WTC11 (cell line): ENCODE data around the gene HMCES. TPM values are rescaled to one million over a fixed set of nuclear protein-coding genes. Genes with fewer than 3 reads are reported as not detected.

Source experiments
- ATAC-seq: fragments of 200-7000 bp; cut with Tn5 transposase; 2 replicates; pipeline ENCODE4 v1.10.0; 2021; ENCODE audit warnings: mild to moderate bottlenecking, moderate library complexity
- CTCF ChIA-PET: fragments of 300-600 bp; sonication (Branson Sonifier 250); formaldehyde crosslinking; loops from one replicate; lab custom pipeline; 2021; ENCODE audit warnings: antibody characterized with exemption; lab: Charles Lee
- POLR2A ChIA-PET: fragments of 350-600 bp; sonication (Branson Sonifier 250); formaldehyde crosslinking; loops from one replicate; lab custom pipeline; 2021; ENCODE audit warnings: antibody characterized with exemption; lab: Charles Lee
- DNase-seq: peaks from one replicate; pipeline ENCODE4 v3.0.0; 2021; ENCODE audit warnings: low spot score
- H3K27ac Mint-ChIP-seq: 2 replicates; pipeline ENCODE4 v1.8.0; 2021; ENCODE audit warnings: mixed read lengths
- H3K27me3 Mint-ChIP-seq: 2 replicates; pipeline ENCODE4 v1.8.0; 2021; ENCODE audit warnings: low read depth, mild to moderate bottlenecking, moderate library complexity, mixed read lengths
- H3K36me3 Mint-ChIP-seq: 2 replicates; pipeline ENCODE4 v1.8.0; 2021; ENCODE audit warnings: mixed read lengths
- H3K4me1 Mint-ChIP-seq: 2 replicates; pipeline ENCODE4 v1.8.0; 2022; ENCODE audit warnings: mixed read lengths
- H3K4me3 Mint-ChIP-seq: 2 replicates; pipeline ENCODE4 v1.8.0; 2021; ENCODE audit warnings: mild to moderate bottlenecking, moderate library complexity, mixed read lengths
- H3K9me3 Mint-ChIP-seq: 2 replicates; pipeline ENCODE4 v1.8.0; 2021; ENCODE audit warnings: mixed read lengths
- CBFB ChIP-seq: sonication (generic); formaldehyde crosslinking; IDR thresholded peaks from 2 replicates; pipeline ENCODE4 v1.8.1; 2022; ENCODE audit warnings: mild to moderate bottlenecking, low read depth, missing genetic modification reagents
- FOXK1 ChIP-seq: sonication (generic); formaldehyde crosslinking; IDR thresholded peaks from 2 replicates; pipeline ENCODE4 v1.8.0; 2022; ENCODE audit warnings: mild to moderate bottlenecking, moderate library complexity, missing genetic modification reagents
- FOXP1 ChIP-seq: sonication (generic); formaldehyde crosslinking; IDR thresholded peaks from 2 replicates; pipeline ENCODE4 v1.8.0; 2022; ENCODE audit warnings: missing genetic modification reagents, mild to moderate bottlenecking, moderate library complexity, borderline replicate concordance
- KAT7 ChIP-seq: sonication (generic); formaldehyde crosslinking; IDR thresholded peaks from 2 replicates; pipeline ENCODE4 v1.8.1; 2023; ENCODE audit warnings: missing genetic modification reagents, mild to moderate bottlenecking, borderline replicate concordance
- NFYB ChIP-seq: sonication (generic); formaldehyde crosslinking; conservative IDR thresholded peaks from 2 replicates; pipeline ENCODE4 v1.8.0; 2022; ENCODE audit warnings: low read depth, missing genetic modification reagents
- RELA ChIP-seq: sonication (generic); formaldehyde crosslinking; IDR thresholded peaks from 2 replicates; pipeline ENCODE4 v1.8.1; 2022; ENCODE audit warnings: missing genetic modification reagents, mild to moderate bottlenecking, borderline replicate concordance
- RORB ChIP-seq: fragments of 250-450 bp; sonication (Bioruptor Pico); IDR thresholded peaks from 2 replicates; pipeline ENCODE4 v1.9.0; 2021; ENCODE audit warnings: mild to moderate bottlenecking
- TCF7 ChIP-seq: sonication (generic); formaldehyde crosslinking; IDR thresholded peaks from 2 replicates; pipeline ENCODE4 v1.8.0; 2022; ENCODE audit warnings: mild to moderate bottlenecking, low read depth, missing genetic modification reagents, moderate library complexity
- TP53 ChIP-seq: sonication (generic); formaldehyde crosslinking; IDR thresholded peaks from 2 replicates; pipeline ENCODE4 v1.8.1; 2023; ENCODE audit warnings: mild to moderate bottlenecking, missing genetic modification reagents
- ZNF121 ChIP-seq: sonication (generic); formaldehyde crosslinking; IDR thresholded peaks from 2 replicates; pipeline ENCODE4 v1.8.0; 2023; ENCODE audit warnings: missing genetic modification reagents
- ZNF416 ChIP-seq: fragments of 250-450 bp; sonication (Bioruptor Pico); IDR thresholded peaks from 2 replicates; pipeline ENCODE4 v1.9.0; 2021; ENCODE audit warnings: mild to moderate bottlenecking, inconsistent platforms
- ZNF423 ChIP-seq: fragments of 250-450 bp; sonication (Bioruptor Pico); IDR thresholded peaks from 2 replicates; pipeline ENCODE4 v2.1.2; 2022; ENCODE audit warnings: mild to moderate bottlenecking, moderate library complexity
- total RNA-seq: library from RNA; stranded (reverse); gene quantifications from 3 replicates; pipeline ENCODE4 v1.2.3, GENCODE V29; 2021
- TF ChIP-seq, protein P1 (sequence below): fragments of 250-450 bp; sonication (Bioruptor Pico); IDR thresholded peaks from 2 replicates; pipeline ENCODE4 v1.9.0; 2021; ENCODE audit warnings: mild to moderate bottlenecking, borderline replicate concordance
- TF ChIP-seq, protein P2 (sequence below): sonication (generic); formaldehyde crosslinking; IDR thresholded peaks from 2 replicates; pipeline ENCODE4 v1.8.1; 2023; ENCODE audit warnings: mild to moderate bottlenecking, missing genetic modification reagents
- TF ChIP-seq, protein P3 (sequence below): sonication (generic); formaldehyde crosslinking; IDR thresholded peaks from 2 replicates; pipeline ENCODE4 v1.8.0; 2022; ENCODE audit warnings: missing genetic modification reagents

The HMCES gene
- total RNA-seq, 1 experiment from 2014 or later = 47.7 TPM

DNA sequence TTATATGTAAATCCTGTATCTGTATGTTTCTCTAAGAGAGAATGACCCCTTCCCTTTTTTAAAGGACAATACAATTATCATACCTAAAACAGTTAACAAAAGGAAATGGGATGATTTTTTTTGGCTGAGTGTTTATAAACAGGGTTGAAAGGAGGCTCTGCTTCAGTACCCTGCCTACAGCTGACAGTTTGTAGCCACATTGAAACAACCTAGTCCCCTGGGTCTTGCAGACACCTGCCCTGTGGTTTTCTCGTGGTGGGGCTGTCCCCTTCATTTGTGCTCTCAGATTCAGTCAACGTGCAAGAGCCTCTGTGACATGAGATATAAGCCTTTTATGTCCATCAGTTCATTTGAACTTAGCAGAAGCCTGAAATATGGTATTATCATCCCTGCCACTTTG is 2.3 kb upstream of the HMCES start:
- Mint-ChIP-seq H3K9me3 (no peaks in the 10 kb centered on the region), H3K36me3 (peaks cover 62% of the 10 kb centered on the region), H3K4me3 (no peak overlapping the region), H3K27me3 (no peaks in the 10 kb centered on the region; the same call in 1 of the 2 replicates), H3K4me1 (peaks cover 17% of the 10 kb centered on the region), H3K27ac (no peak overlapping the region)
- ChIA-PET POLR2A (interaction anchor here (0.8 to 4.4 kb wide), 2 partner anchors 39 to 224 kb away, joined by 6 to 44 read pairs; a partner anchor contains a TSS), CTCF (no interaction called here)
- TF ChIP-seq, protein P1, sequence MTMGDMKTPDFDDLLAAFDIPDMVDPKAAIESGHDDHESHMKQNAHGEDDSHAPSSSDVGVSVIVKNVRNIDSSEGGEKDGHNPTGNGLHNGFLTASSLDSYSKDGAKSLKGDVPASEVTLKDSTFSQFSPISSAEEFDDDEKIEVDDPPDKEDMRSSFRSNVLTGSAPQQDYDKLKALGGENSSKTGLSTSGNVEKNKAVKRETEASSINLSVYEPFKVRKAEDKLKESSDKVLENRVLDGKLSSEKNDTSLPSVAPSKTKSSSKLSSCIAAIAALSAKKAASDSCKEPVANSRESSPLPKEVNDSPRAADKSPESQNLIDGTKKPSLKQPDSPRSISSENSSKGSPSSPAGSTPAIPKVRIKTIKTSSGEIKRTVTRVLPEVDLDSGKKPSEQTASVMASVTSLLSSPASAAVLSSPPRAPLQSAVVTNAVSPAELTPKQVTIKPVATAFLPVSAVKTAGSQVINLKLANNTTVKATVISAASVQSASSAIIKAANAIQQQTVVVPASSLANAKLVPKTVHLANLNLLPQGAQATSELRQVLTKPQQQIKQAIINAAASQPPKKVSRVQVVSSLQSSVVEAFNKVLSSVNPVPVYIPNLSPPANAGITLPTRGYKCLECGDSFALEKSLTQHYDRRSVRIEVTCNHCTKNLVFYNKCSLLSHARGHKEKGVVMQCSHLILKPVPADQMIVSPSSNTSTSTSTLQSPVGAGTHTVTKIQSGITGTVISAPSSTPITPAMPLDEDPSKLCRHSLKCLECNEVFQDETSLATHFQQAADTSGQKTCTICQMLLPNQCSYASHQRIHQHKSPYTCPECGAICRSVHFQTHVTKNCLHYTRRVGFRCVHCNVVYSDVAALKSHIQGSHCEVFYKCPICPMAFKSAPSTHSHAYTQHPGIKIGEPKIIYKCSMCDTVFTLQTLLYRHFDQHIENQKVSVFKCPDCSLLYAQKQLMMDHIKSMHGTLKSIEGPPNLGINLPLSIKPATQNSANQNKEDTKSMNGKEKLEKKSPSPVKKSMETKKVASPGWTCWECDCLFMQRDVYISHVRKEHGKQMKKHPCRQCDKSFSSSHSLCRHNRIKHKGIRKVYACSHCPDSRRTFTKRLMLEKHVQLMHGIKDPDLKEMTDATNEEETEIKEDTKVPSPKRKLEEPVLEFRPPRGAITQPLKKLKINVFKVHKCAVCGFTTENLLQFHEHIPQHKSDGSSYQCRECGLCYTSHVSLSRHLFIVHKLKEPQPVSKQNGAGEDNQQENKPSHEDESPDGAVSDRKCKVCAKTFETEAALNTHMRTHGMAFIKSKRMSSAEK (CRISPR knock-in tag) = no peak
- DNase-seq (no peak), ATAC-seq (no peak)

DNA sequence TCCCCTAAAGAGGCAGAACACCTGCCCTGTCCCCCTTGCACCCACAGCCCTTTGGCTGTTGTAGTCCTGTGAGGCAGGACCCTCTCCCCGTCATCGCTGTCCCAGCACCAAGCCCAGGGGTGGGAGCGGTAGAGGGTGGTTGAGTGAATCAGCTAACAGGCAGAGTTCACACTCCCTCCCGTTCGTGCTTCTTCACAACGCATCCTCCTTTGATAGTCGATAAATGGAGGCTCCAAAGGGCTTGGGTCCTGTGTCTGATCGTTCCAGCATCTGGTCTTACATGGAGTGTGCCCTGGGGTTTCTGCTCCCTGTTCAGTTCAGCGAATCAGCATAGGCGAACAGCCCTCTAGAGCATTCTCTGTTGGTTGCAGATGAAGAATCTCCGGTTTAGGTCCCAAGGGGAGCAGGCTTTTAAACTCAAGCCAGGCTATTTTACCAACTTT is 820 bp upstream of the HMCES start:
- peak; percentile 13 for DNase-seq
- no peaks in the 10 kb centered on the region for H3K9me3 Mint-ChIP-seq
- peak overlapping the region; percentile 93 for H3K4me3 Mint-ChIP-seq
- CTCF ChIA-PET = interaction anchor here (3.0 kb wide), 1 partner anchor 38 kb away, joined by 32 read pairs; a partner anchor contains a TSS
- peaks cover 50% of the 10 kb centered on the region for H3K36me3 Mint-ChIP-seq
- peaks cover 26% of the 10 kb centered on the region for H3K4me1 Mint-ChIP-seq
- H3K27me3 Mint-ChIP-seq = no peaks in the 10 kb centered on the region; the same call in 1 of the 2 replicates
- peak overlapping the region; percentile 100 for H3K27ac Mint-ChIP-seq
- TF ChIP-seq, protein P2, sequence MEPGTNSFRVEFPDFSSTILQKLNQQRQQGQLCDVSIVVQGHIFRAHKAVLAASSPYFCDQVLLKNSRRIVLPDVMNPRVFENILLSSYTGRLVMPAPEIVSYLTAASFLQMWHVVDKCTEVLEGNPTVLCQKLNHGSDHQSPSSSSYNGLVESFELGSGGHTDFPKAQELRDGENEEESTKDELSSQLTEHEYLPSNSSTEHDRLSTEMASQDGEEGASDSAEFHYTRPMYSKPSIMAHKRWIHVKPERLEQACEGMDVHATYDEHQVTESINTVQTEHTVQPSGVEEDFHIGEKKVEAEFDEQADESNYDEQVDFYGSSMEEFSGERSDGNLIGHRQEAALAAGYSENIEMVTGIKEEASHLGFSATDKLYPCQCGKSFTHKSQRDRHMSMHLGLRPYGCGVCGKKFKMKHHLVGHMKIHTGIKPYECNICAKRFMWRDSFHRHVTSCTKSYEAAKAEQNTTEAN = no peak
- TF ChIP-seq ZNF423 (no peak), ZNF416 (CRISPR knock-in tag) (no peak), RELA (no peak), ZNF121 (CRISPR knock-in tag) (no peak), CBFB (CRISPR knock-in tag) (no peak), RORB (no peak), TP53 (CRISPR knock-in tag) (no peak), TCF7 (no peak), FOXK1 (CRISPR knock-in tag) (no peak), NFYB (no peak), FOXP1 (CRISPR knock-in tag) (no peak), KAT7 (CRISPR knock-in tag) (no peak)
- TF ChIP-seq, protein P3, sequence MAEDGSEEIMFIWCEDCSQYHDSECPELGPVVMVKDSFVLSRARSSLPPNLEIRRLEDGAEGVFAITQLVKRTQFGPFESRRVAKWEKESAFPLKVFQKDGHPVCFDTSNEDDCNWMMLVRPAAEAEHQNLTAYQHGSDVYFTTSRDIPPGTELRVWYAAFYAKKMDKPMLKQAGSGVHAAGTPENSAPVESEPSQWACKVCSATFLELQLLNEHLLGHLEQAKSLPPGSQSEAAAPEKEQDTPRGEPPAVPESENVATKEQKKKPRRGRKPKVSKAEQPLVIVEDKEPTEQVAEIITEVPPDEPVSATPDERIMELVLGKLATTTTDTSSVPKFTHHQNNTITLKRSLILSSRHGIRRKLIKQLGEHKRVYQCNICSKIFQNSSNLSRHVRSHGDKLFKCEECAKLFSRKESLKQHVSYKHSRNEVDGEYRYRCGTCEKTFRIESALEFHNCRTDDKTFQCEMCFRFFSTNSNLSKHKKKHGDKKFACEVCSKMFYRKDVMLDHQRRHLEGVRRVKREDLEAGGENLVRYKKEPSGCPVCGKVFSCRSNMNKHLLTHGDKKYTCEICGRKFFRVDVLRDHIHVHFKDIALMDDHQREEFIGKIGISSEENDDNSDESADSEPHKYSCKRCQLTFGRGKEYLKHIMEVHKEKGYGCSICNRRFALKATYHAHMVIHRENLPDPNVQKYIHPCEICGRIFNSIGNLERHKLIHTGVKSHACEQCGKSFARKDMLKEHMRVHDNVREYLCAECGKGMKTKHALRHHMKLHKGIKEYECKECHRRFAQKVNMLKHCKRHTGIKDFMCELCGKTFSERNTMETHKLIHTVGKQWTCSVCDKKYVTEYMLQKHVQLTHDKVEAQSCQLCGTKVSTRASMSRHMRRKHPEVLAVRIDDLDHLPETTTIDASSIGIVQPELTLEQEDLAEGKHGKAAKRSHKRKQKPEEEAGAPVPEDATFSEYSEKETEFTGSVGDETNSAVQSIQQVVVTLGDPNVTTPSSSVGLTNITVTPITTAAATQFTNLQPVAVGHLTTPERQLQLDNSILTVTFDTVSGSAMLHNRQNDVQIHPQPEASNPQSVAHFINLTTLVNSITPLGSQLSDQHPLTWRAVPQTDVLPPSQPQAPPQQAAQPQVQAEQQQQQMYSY (CRISPR knock-in tag) = no peak
- TF ChIP-seq, all 79 proteins: peak for 0
- ATAC-seq = peak; percentile 7
- POLR2A ChIA-PET = interaction anchor here (0.9 to 4.4 kb wide), 3 partner anchors 28 to 156 kb away, joined by 3 to 44 read pairs (median 7); partner anchors contain the start of gene RAB43
